GM19099 (cell line): ENCODE results near the gene TBL1X.

Source experiments
- POLR2A ChIP-seq: IDR thresholded peaks from 3 replicates; pipeline ENCODE4 v1.6.1; 2011; ENCODE audit warnings: low read depth; ENCODE audit not compliant: insufficient read length; ENCODE audit errors: extremely low read depth

The TBL1X gene

GRCh38 chrX:9515489-9515888, 50.6 kb downstream of the TBL1X start:
- no peak for TF ChIP-seq POLR2A

GRCh38 chrX:9515973-9516538, 51.2 kb downstream of the TBL1X start:
- no peak for TF ChIP-seq POLR2A

DNA sequence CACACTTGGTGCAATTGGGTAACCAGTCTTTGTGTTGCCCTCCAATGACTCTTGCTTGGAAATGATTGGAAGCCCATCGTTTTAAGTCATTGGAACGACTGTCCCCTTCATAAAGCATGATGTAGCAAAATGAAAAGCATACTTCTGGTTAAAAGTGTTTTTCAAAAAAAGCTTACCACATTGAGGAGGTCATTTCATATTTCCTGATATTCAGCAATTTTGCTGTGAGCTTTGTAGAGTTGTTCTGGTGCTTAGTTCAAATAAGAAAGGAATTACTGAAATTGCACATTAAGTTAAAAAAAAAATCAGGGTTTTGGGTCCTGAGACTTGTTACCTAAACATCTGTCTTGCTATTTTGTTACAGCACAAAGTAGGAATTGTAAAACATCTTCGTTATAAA, 51.8 kb downstream of the TBL1X start:
- TF ChIP-seq POLR2A, result no peak

- TF ChIP-seq POLR2A, result no peak
These were observed 53.2 kb downstream of the TBL1X start for GRCh38 chrX:9518051-9518450.

- TF ChIP-seq POLR2A, result no peak
These were observed 54.0 kb downstream of the TBL1X start for GRCh38 chrX:9518889-9519288.

GRCh38 chrX:9519546-9520216, 54.8 kb downstream of the TBL1X start:
- no peak for TF ChIP-seq POLR2A

- TF ChIP-seq POLR2A, result no peak
These were observed 55.3 kb downstream of the TBL1X start for GRCh38 chrX:9520217-9520590.

DNA sequence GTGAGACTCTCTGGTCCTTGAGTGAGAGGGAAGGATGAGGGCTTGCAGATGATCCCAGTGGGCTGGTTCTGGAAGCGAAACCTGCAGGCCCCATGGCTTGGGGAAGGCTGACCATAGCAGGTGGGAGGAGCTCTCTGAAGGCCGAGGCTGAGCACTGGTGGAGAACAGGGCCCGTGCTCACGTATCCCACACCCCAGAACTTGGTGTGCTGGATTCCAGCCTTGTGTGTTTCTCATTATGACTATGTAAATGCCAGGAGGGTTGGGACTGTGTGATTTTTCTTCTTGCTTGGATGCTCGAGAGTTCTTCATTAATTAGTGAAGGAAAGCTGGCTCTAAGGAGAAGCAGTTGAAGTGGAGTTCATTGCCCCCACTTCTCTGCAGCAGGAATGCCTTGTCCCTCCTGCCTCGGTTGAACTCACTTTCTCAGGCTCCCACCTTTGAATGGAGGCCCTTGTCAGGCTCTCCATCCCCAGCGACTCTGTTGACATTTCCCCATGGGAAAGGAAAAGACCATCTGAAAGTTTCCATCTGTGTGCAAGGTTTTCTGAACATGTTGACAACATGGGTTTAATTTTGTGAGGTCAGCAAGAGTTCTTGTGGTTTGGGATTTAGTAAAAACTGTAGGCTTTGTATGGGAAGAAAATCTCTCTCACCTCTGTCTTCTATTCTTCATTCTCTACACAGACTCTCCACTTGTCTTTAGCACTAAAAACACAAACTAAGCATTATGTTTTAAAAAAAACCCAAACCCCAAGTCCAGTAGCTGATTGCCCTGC, 57.7 kb downstream of the TBL1X start:
- TF ChIP-seq POLR2A, result no peak

GRCh38 chrX:9525511-9526248, 60.8 kb downstream of the TBL1X start:
- TF ChIP-seq POLR2A, result no peak

DNA sequence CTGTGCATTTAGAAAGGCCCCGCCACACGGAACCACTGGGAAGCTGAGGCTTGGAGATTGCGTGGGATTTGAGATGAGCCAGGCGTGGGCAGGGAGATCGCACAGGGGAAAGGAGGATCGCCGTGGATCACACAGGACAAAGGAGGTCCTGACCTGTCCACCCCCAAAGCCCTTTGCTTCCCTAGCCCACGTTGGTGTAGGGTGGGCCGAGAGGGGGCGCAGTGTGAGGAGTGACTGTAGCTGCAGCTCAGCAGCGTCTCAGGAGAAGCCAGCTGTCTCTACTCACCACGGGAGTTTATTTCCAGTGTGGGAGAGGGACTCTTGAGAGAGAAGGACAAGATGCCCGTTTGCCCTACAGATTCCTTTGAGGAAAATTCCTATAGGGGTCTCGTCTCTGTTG, 62.1 kb downstream of the TBL1X start:
- no peak for TF ChIP-seq POLR2A

GRCh38 chrX:9528498-9528897, 63.6 kb downstream of the TBL1X start:
- no peak for TF ChIP-seq POLR2A

GRCh38 chrX:9529223-9529622, 64.4 kb downstream of the TBL1X start:
- no peak for TF ChIP-seq POLR2A

- TF ChIP-seq POLR2A, result no peak
These were observed 66.0 kb downstream of the TBL1X start for GRCh38 chrX:9530848-9531274.

GRCh38 chrX:9532349-9532748, 67.5 kb downstream of the TBL1X start:
- no peak for TF ChIP-seq POLR2A

- TF ChIP-seq POLR2A, result no peak
These were observed 68.8 kb downstream of the TBL1X start for GRCh38 chrX:9533611-9534010.
